GM18526 (cell line): ENCODE results near the gene CIBAR2.

Experiments used
- POLR2A ChIP-seq: IDR thresholded peaks from 3 replicates; pipeline ENCODE4 v1.6.1; 2011; ENCODE audit not compliant: insufficient read length; ENCODE audit errors: extremely low read depth

Gene CIBAR2

GRCh38 chr16:85075236-85075924 lies 36.9 kb downstream of the CIBAR2 start:
- TF ChIP-seq POLR2A: no peak

DNA sequence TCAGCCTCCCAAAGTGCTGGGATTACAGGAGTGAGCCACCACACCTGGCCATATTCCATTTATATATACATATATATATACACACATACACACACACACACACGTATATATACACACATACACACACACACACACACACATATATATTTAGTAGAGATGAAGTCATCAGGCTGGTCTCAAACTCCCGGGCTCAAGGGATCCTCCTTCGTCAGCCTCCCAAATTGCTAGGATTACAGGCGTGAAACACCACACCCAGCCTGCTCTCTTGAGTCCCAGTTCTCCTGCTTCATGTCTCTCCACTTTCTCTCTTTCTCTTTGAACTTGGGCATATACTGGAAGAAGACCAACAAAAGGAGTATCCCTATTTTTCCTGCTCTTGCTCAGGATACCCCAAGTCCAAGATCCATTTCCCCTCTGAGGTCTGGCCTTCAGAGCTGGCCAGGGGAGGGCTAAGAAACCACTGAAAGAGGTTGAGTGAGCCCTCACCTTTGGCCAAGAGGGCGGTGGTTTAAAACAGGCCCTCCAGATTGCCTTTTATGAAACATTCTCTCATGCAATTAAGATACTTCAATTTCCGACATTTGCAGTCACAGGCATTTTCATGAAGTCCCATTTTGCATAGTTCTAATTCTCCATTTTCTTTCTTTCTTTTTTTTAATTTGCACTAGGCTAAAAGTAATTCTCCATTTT lies 37.9 kb downstream of the CIBAR2 start:
- no peak for TF ChIP-seq POLR2A

DNA sequence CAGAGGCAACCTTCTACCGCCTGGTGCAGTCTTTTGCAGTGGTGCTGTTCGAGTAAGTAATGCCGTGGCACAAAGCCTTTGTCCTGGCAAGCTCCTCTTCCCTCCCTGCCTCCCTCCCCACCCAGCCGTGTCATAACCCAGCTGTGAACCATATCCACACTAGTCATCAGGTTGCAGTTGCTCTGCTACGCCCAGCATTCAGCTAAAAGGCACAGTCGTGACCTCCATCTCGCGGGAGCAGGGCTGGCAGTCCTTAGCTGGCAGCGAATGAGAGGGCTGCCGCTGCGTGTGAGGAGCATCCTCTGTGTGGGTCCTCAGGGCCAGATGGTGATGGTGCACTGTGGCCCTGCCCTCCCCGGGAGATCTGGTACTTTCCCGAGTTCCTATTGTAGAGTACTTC lies 39.3 kb downstream of the CIBAR2 start:
- TF ChIP-seq POLR2A: no peak

DNA sequence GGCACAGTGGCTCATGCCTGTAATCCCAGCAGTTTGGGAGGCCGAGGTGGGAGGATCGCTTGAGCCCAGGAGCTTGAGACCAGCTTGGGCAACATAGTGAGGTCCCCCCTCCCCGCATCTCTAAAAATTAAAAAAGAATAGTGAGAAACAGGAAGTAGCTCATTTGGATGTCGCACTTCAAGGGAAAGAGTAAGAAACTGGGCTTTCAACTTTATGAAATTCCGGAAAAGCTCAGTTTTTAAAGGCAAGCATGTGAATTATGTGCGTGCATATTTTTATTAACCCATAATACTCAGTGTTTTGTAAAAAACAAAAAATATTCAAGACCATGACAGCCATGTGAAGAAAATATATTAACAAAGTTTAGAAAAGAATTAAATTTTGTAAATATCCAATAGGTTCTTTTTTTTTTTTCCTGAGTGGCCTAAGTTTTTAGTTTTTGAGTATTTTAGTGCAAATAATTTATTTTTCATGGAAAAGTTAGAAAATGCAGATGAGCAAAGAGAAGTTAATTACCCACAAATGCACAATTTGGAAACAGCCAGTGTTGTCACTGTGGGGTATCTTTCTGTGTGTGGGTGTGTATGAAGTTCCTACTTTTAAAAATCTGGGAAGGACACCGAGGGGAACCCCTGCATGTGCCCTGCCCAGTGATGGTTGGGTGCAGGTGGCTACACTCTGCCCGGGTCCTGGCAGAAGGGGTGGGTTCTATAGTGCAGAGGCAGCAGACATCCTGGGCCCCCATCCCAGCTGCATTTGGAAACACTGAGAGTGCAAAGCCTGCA lies 40.0 kb downstream of the CIBAR2 start:
- TF ChIP-seq POLR2A: no peak

DNA sequence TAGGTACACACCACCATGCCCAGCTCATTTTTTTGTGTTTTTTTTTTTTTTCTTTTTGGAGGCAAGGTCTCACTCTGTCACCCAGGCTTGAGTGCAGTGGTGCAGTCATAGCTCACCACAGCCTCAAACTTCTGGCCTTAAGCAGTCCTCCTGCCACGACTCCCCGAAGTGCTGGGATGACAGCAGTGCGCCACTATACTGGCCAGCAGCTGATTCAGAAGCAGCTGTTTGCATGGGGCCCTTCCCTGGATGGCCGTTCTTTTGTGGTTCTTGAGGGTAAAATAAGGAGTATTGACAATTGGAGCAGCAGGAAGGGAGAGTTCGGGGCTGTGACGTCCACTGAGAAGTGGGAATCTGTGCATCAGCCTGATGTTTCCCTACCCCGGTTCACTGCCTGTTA lies 43.1 kb downstream of the CIBAR2 start:
- TF ChIP-seq POLR2A: no peak

DNA sequence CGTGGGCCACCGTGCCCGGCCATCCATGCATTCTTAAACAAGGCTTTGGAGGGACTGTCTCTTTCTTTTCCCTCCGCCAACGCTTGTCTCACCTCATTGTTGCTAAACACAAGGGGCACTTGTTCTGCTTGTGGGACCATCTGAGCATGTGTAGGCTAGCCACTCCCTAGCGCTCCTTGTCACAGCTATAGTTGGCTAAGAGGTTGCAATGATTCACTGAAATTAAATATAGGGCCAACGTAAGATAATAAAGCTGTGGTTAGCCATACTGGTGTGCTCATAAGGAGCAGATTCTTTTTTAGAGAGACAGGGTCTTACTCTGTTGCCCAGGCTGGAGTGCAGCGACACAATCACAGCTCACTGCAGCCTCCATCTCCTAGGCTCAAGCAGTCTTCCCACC lies 43.5 kb downstream of the CIBAR2 start:
- TF ChIP-seq POLR2A: no peak

DNA sequence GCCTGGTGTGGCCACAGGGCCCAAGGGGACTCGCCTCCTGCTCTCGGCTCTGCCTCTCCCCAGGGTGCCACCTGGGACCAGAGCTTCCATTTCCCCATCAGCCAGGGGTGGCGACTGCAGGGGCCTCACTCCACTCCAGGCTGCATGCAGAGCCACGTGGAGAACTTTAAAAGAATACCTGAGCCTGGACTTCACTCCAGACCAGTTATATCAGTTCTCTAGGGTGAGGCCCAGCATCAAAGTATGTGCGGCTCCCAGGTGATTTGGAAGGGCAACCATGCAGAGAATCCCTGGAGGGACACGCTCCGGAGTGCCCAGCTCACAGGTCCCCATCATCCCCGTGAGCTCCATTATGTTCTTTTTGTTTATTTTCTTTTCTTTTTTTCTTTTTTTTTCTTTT lies 44.8 kb downstream of the CIBAR2 start:
- no peak for TF ChIP-seq POLR2A

DNA sequence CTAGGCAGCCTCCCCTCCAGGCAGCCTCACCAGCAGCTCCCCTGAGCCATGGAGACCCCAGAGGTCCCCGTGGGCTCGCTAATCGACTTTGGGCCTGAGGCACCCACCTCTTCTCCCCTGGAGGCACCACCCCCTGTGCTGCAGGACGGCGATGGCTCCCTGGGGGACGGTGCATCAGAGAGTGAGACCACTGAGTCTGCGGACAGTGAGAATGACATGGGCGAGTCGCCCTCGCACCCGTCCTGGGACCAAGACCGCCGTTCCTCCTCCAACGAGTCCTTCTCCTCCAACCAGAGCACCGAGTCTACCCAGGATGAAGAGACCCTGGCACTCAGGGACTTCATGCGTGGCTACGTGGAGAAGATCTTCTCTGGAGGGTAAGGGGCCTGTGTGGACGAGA lies 45.2 kb downstream of the CIBAR2 start:
- no peak for TF ChIP-seq POLR2A

DNA sequence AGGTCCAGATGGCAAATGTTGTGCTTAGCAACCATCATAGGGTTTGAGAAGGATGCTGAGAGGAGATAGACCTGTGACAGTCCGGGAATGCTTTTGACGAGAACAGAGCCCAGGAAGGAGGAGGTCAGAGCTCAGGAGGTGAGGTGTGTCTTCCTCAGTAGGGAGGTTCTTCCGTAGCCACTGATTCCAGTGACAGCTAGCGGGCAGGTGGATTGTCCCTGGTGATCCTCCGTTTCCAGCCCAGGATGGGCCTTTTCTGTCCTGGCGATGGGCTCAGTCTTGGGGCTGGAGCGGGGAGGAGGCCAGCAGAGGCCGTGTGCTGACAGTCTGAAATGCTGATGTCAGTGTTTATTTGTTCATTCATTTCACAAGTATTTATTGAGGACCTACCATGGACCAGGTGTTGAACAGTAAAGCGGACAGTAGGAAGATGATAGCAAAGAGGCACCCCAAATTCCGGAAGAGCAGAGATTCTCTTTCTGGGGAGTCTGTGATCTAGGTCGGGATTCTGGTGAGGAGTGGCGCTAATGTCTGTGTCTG lies 45.9 kb downstream of the CIBAR2 start:
- no peak for TF ChIP-seq POLR2A

DNA sequence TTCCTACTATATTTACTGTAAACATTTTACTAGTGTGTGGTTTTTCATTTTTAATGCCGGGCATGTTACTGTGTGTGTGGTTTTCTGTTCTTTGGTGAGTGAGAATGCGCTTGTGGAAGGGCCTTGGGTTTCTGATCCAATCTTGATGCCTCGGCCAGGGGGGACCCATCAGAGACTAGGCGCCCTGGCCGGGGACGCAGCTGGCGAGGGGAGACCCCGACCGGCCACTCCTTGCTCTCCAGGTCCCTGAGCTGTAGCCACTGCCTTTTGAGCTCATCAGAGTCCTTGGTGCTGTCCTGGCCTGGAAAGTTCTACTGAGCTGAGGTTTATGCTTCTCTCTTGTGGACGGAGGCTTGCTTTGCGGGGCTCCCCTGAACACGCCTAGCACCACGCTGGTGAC lies 47.2 kb downstream of the CIBAR2 start:
- no peak for TF ChIP-seq POLR2A

GRCh38 chr16:85064186-85064585 lies 48.1 kb downstream of the CIBAR2 start:
- TF ChIP-seq POLR2A: no peak

DNA sequence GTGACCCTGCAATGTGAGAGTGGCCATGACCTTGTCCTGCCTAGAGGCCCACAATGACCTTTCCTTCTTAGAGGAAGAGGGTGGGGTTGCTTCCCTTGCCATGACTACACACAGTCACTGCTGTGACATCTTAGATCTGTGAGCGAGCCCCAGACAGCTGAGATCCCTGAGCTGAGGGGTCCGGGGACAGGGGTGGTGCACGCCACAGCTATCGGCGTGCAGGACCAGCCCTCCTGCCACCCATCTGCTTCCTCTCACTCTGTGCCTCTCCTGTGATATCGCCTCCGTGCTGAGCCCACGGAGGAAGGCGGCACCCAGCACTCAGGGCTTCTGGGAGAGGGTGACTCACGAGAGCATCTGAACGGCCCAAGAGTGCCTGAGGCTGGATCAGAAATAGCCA lies 49.4 kb downstream of the CIBAR2 start:
- TF ChIP-seq POLR2A: no peak

DNA sequence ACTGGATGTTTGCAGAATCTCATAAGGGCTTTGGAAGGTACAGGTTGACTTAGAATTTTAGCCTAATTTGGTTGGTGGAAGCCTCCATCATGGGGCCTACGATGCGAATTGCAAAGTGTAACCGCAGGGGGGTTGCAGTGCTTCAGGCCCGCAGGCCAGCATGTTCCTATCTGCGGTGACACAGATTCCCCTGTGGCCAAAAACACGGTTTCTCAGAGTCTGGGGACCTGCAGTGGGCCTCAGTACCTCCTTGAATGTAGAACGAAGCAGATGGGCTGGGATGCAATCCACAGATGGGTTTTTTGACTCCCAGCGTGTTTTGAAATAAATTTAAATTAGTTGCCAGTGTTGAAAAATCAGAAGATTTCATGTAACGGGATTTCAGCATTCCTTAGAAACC lies 49.9 kb downstream of the CIBAR2 start:
- no peak for TF ChIP-seq POLR2A

DNA sequence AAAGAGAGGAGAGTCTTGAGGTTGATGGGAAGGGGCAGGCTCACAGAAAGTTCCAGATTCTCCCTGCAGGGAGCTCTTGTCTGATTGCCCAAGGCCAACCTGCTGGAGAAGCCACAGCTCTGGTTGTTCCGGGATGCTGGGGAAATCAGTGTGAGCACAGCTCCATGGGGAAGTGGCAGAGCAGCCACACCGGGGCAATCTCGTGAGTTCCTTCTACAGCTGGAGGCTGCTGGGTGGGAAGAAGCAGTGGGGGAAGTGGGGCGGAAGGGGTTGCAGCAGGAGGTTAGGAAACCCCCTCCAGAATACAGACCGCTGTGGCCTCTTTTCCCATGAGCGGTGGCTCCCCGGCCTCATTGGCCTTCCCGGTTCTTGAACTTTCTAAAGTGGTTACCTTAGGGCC lies 50.7 kb downstream of the CIBAR2 start:
- no peak for TF ChIP-seq POLR2A

DNA sequence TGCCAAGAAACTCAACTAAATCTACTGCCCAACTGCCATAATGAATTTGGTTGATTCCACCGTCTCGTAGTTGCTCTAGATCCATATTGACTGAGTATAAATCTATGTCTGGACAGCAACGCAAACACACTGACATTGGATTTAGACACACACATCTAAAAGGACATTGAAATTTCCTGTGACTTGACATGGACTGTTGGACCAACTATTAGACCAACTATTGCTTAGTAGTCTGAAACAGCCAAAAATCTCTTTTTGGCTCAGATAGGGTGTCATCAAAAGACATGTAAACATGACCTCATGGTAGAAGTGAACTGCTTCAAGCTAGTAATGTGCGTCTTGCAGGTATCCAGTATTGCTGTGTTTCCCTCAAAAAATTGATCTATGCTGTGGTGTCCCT lies 53.4 kb downstream of the CIBAR2 start:
- no peak for TF ChIP-seq POLR2A

DNA sequence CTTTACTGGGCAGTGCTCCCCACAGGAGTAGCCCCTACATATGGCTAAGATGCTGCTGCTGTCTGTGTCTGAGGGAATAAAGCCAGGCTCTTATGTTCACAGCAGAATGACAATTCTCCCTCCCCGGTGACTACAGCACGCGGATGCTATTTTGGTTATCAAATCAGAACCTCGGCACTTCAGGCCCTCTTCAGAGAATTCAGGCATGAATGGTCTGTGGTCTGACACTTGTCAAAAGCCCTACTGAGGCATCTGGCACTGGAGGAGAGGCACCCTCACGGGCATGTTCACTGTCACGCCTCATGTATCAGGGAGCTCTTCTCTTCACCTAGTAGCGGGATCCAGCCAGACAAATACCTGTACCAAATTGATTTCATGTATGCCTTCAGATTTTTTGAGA lies 54.3 kb downstream of the CIBAR2 start:
- no peak for TF ChIP-seq POLR2A
